GM18511 (cell line): ENCODE results near the gene KCNC4.

ENCODE experiments used
- ATAC-seq: cut with Tn5 transposase; IDR thresholded peaks from one replicate; pipeline ENCODE4 v1.9.1; 2021; ENCODE audit warnings: mild to moderate bottlenecking, moderate library complexity; ENCODE audit not compliant: unreplicated experiment

Gene KCNC4

DNA sequence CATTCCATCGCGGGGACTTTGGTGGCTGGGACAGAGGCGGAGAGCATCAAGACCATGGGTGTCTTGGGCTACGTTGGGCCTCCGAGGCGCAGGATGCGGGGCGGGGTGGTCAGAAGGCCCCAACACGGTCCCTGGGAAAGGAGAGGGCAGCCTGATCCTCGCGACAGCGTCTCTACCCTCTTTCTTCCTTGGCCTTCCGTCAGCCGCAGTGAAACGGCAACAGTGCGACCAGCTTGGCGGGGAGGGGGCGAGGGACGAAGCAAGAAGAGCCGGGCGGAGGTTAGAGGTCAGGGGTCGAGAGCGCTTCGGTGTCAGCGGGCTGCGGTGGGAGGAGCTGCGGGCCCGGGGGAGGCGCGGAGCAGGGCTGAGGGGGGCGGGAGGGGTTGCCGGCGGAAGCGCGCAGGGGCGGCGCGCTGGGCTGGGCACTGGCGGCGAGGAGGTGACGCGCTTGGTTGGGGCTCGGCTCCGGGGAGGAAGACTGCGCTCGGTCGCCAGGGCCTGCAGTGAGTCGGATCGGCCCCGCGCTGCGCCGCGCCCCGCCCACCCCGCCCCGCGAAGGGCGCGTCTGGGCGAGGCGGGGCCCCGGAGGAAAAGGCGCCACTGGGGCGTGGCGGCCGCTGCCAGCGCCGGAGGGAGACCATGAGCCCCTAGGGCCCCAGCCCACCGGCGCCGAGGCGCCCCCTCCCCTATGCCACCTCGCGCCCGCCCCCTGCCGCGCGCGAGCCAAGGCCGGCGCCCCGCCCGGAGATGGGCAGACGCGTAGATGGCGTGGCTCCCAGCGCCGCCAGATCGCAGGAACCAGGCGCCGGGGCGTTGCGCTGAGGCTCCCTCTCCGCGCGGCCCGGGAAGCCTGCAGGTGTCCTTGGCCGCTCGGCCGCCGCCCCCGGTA is at the start of gene KCNC4:
Gene KCNC4, plus strand, starts transcription at position 600 of the 889 bp plus-strand sequence. CDS start 1,186 bp downstream, outside the sequence.
- ATAC-seq = peak; percentile 84

DNA sequence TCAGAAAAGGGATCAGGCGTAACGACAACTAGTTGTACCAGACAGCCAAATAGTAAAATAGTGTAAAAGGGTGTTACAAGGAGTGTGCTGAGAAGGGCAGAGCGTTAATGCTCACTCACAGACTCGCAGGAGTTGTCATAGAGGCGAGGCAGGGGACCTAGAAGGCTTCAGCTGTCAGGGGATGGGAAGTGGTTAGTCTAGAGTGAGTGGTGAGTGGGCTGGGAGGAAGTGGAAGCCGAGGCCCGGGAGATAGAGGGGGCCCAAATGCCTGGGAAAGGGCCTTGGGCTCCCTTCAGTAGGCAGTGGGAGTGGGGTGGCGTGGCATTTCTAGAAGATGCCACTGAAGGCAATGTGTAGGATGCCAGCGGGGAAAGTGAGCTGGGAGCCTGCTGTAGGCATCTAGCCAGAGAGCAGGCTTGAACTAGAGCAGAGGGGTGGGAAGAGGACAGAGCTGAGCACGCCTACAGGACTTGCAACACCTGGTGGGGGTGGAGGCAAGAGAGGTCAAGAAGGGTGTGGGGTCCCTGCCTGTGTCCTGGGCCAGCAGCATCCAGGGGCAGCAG is 49.5 kb upstream of the KCNC4 start:
- ATAC-seq = no peak

GRCh38 chr1:110161165-110161564 is 48.9 kb upstream of the KCNC4 start:
- ATAC-seq = no peak

DNA sequence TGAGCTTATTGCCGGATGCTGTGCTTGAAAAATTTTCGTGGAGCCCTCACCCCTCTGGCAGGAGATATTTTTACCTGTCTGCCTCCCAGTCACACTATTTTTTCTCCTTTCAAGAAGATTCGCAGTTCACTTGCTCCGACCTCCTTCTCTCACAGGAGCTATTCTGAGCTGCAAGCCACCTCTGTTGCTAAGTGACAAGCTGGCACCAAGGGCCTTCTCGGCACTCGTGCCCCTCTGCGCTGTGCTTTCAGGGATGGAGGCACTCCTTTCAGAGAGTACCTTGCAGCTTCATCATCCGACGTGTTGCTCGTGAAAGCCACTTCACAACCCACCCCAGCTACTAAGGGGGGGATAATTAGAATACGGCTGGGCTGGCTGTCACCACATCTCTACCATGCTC is 48.3 kb upstream of the KCNC4 start:
- ATAC-seq = no peak

DNA sequence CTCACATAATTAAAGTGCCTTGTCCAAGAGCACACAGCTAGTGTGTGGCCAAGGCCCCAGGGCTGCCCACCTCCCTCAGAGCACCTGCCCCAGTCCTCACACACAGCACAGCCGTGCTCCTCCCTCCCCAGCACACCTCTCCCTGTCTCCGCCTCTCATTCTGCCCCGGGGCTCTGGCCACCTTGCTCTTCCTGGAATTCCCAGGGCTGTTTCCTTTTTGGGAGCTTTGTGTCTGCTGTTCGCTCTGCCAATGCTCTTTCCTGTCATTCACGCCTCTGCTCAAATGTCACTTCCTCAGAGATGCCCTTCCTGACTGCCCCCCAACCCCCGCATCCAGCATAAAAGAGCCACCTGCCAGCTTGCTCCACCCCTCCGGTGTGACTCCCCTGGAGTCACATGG is 46.5 kb upstream of the KCNC4 start:
- ATAC-seq = no peak

- ATAC-seq = no peak
These were observed 45.3 kb upstream of the KCNC4 start for GRCh38 chr1:110164725-110165350.

- no peak for ATAC-seq
These were observed 44.3 kb upstream of the KCNC4 start for GRCh38 chr1:110165761-110166231.

DNA sequence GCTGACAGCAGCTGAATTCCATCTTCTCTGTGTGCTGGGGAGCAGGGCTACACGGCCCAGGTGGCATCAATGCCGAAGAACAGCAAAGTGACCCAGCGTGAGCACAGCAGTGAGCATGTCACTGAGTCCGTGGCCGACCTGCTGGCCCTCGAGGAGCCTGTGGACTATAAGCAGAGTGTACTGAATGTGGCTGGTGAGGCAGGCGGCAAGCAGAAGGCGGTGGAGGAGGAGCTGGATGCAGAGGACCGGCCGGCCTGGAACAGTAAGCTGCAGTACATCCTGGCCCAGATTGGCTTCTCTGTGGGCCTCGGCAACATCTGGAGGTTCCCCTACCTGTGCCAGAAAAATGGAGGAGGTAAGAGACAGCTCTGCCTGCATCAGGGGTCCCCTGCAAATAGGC is 43.3 kb upstream of the KCNC4 start:
- no peak for ATAC-seq

DNA sequence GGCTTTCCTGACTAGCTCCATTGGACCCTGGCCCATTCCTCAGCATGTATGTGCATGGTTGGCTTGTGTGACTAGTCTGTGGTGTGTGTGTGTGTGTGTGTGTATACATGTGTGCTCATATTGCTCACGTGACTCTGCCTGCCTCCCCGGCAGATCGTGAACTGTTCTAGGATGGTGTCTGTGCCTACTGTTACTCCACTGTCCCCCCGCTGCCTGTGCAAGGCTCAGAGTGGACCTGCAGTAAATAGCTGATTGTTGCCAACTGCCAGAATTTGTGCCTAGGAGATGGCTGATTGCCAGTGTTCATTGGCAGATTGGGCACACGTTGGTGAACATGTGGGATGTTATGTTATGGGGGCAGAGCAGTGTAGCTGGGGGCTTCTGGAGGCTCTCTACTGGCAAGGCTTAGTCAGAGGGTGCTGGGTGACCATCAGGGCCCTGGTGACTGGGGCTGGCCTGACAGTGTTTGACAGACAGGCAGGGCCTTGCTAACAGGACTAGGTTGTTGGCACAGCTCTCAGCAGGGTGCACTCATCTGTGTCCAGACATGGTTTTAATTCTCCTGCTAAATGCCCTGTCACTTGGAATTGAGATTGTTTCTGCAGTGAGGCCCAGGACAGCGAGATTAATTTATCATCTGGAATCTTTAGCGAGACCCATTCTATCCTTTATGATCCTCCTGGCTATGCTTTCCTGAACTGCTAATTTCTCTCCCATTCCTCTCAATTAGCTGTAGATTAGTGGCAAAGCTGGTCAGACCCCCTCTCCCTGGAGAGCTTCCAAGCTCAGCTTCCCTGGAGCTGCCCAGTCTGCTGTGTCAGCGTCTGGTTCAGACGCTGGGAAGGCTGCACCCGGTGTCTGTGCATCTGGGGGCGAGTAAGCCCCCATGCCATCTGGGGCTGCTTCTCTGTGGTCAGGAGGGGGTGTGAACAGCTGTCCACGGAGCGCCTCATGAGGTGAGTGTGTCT is 39.1 kb upstream of the KCNC4 start:
- no peak for ATAC-seq

DNA sequence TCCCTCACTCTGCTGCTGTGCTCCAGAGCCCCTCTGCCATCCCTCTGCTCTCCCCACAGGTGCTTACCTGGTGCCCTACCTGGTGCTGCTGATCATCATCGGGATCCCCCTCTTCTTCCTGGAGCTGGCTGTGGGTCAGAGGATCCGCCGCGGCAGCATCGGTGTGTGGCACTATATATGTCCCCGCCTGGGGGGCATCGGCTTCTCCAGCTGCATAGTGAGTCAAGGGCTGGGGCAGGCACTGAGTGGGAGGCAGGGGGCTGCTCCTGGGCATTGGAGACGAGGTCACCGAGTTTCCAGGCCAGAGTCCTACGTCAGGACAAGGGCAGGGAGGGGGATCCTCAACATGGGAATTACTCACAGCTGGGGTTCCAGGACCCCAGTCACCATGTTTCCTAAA is 38.1 kb upstream of the KCNC4 start:
- ATAC-seq = no peak

DNA sequence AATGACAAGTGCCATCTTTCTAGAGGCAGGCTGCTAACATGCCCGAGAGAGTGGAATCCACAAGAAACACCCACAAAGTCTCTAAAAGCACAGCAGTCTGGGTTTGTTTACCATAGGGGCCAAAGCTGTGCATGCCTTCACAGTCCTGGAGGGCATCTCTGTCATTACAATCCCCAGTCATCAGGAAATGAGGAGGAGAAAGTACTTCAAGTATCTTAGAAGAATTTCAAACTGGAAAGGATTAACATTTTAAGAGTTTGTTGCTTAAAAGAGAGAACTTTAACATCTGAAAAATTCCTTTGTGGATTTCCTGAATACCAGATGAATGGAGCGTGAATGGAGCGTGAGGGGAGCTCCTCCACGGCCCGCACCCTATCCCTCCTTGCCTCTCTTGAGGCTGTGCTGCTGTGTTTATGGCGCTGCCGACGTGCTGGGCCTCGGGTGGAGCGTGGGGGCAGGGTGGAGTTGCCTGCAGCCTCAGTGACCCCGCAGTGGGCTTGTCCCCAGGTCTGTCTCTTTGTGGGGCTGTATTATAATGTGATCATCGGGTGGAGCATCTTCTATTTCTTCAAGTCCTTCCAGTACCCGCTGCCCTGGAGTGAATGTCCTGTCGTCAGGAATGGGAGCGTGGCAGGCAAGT is 36.5 kb upstream of the KCNC4 start:
- ATAC-seq = no peak

DNA sequence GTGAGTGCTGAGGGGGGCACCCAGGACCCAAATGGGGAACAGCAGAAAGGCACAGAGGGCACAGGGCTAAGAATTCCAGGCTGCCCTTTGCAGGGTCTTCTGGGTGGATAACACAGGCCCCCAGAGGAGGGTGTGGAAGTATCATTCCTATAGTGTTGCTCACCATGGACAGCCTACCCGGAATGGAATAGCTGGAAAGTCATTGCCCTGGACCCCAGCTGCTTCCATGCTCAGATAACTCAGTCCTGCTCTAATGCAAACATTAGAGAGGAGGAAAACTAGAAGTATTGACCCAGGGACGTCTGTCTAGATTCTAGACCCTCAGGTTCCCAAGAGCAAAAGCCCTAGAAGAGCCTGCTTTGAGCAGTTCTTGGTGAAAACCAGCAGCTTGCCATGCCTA is 35.2 kb upstream of the KCNC4 start:
- ATAC-seq = no peak

- ATAC-seq = no peak
These were observed 33.7 kb upstream of the KCNC4 start for GRCh38 chr1:110176299-110176956.

DNA sequence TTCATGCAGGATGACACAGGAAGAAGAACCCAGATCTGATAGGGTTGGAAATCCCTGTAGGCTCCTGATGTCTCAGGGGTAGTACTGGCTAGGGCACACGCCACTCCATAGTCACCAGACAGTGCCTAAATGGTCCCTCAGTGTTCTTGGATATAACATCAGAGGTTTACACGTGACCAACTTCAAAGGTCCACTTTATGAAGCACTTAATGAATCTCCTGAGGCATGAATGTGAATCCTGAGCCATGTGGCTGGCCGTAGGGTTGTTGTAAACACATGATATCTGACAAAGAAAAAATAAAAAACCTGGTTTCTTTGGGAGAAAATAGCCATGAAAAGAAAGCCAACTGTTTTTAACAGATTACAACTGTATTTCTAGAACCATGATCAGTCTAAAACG is 32.3 kb upstream of the KCNC4 start:
- no peak for ATAC-seq

DNA sequence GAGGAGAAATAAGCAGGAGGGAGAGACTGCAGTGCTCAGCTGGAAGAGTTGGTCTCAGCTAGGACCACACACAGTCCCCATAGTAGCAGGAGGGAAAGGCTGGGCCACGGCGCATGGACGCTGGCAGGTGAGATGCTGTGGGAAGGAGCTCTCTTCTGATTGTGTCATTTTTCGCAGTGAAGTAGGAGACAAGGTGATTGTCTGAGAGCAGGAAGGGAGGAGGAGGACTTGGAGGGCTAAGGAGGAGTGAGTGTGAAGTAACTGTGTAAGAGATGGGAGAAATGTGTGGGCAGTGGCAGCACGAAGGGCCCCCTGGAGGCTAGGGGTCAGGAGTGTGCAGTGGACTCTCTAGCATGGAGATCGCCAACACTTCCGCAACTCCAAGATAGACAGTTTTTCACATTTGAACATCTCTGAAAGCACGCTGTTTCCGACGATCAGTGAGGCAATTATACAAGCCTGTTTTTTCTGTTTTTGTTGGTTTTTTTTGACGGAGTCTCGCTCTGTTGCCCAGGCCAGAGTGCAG is 26.4 kb upstream of the KCNC4 start:
- no peak for ATAC-seq

GRCh38 chr1:110184446-110184845 is 25.7 kb upstream of the KCNC4 start:
- no peak for ATAC-seq

DNA sequence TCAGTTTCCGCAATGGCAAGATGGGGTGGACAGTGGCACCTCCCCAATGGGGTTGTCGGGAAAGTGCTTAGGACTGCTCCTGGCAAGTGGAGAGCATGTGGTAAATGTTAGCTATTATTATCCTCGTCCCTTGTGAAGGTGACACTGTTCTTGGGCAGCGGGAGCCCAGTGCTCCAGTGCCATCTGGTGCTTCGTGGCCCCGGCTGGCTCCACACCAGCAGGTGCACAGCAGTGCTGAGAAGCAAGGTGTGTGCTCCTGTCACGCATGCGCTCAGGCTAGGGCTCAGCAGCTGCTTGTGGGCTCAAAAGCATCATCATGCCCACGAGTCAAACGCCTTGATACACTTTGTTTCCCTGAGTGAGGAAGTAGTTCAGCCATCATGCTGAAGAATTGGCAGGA is 24.9 kb upstream of the KCNC4 start:
- no peak for ATAC-seq

DNA sequence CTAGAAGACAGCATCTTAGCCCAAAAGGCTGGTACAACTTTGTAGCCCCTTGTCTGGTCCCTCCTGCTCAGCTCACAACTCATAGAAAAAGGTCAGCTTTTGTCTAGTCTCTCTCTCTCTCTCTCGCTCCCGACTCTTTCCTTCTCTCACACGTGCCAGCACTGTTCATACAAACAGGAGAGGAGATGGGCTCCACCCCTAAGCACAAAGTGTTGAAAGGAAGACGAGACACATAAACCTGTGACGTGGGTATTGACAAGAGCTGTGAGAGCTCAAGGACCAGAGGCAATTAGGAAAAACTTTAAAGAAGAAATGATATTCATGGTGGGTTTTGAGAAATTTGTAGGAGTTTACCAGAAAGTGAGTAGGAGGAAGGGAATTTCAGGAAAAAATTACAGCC is 23.6 kb upstream of the KCNC4 start:
- ATAC-seq = no peak

DNA sequence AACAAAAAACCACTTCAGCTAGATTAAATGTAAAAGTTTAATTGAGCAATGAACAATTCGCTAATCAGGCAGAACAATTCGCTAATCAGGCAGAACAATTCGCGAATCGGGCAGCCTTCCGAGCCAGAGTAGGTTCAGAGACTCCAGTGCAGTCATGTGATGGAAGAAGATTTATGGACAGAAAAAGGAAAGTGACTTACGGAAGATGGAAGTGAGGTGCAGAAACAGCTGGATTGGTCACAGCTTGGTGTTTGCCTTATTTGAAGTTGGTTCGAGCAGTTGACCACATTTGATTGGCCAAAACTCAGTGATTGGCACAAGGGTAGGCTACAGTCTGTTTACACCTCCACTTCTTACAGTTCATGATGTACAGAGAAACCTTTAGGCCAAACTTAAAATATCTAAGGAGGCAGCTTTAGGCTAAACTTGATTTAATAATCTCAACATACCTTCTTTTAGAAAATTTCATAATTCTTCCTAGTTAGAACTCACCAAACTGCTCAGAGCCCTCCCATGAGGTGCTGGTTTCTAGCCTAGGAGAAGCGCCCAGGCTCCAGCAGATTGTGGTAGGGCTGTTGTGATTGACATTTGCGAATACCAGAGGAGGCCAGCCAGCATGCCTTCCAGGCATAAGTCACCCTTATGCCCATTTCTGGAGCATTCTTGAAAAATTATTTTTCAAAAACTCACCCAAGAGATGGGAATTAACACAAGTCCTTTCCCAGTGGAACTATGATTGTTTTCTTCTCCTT is 22.8 kb upstream of the KCNC4 start:
- no peak for ATAC-seq
